GM19240 (cell line): ENCODE results near the gene PAWR.
"Not testable (repeated sequence)": the region's sequence is repeated elsewhere in the genome, so short reads cannot be mapped to it uniquely, and the experiment has no call there.

Source experiments
- DNase-seq: peaks from one replicate; pipeline ENCODE4 v3.0.0; 2011; ENCODE audit warnings: low spot score; ENCODE audit not compliant: insufficient read length

PAWR gene

GRCh38 chr12:79595273-79595672, 95.5 kb downstream of the PAWR start:
- DNase-seq = no peak

- DNase-seq = no peak
Observed at GRCh38 chr12:79592865-79593264, 97.9 kb downstream of the PAWR start.

DNA sequence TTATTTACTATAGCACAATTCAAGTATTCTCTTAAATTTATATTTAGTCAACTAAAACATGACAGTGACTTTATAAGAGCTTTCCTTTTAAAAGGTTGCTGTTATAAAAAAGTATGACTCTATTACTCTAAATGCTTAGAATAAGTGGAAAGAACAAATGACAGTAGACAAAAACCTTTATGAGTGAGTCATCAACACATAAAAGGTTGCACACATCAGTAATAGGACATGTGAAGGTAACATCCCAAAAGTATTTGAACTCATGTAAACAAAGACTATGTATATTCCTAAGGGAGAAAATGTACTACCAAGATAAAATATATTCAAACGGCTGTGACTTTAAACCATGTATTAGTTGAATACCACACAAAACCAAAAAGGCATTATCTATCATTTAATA, 98.8 kb downstream of the PAWR start:
- DNase-seq = no peak

GRCh38 chr12:79590751-79591150, 100.0 kb downstream of the PAWR start:
- no peak for DNase-seq

DNA sequence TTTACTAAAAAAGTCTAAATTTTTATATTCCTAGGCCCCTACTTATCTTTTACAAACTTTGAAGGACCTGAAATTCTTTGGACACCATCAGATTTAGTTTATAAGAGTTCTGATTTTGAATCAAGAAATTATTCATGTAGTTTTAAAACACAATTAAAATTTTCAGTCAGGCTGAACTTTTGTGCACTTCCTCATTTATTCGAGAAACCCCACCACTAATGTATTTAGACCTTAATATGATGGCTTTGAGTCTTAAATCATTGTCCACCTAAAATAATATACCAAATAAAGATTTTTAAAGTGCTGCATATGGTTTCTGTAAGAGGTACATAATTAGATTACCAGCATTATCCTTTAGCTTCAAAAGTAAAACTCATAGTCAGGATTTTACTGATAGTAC, 103.4 kb downstream of the PAWR start:
- no peak for DNase-seq

DNA sequence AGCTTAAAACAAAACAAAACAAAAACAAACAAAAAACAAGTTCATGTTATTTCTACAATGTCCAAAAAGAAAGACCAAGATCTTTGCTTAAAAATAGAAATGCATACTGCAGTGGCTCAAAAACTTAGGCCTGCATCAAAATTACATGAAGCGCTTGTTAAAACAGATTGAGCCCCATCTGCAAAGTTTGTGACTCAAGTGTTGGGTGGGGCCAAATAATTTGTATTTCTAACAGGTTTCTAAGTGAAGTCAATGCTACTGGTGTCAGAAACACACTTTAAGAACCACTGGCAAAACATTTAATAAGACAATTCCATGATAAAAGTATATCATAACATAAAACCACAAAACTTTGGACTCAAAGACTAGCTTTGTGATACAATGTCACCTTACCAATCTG, 105.6 kb downstream of the PAWR start:
- no peak for DNase-seq

DNA sequence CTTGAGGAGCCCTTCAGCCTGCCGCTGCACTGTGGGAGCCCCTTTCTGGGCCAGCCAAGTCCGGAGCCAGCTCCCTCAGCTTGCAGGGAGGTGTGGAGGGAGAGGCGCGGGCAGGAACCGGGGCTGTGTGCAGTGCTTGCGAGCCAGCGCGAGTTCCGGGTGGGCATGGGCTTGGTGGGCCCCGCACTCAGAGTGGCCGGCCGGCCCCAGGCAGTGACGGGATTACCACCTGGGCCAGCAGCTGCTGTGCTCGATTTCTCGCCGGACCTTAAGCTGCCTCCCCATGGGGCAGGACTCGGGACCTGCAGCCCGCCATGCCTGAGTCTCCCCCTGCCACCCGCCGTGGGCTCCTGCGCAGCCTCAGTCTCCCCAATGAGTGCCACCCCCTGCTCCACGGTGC, 116.9 kb downstream of the PAWR start:
- no peak for DNase-seq

DNA sequence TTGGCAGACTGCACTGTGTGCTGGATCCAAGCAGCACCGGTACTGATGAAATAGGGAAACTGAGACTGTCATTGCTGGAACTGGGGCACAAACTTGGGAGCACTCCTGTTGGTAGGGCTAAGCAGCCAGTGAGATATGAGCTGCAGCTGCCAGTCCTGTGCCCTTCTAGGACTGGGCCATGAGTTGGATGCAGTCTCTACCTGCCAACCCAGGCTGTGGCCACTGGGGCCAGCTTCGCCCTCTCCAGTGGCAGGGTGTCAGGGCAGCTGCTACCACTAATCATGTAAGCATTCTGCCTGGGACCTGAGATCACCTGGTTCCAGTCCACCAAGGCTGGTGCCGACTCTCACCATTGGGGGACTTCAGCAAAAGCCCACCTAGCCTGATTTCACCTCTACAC, 121.1 kb downstream of the PAWR start:
- DNase-seq = no peak

DNA sequence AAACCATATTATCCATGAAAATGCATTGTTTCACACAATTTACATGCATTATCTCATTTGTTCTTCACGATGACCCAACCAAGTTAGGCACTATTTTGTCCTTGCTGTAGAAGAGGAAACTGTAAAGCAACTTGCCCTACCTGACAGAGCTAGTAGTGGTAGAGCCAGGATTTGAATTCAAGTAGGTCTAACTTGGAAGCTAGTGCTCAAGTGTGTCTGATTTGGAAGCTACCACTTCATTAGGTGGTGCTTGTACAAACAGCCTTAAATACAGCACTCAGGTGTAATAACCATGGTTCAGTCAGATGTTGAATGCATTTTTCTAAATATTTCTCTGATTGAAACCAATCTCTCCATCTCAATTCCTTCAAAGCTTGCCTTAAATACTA, 123.6 kb downstream of the PAWR start:
- DNase-seq = no peak

DNA sequence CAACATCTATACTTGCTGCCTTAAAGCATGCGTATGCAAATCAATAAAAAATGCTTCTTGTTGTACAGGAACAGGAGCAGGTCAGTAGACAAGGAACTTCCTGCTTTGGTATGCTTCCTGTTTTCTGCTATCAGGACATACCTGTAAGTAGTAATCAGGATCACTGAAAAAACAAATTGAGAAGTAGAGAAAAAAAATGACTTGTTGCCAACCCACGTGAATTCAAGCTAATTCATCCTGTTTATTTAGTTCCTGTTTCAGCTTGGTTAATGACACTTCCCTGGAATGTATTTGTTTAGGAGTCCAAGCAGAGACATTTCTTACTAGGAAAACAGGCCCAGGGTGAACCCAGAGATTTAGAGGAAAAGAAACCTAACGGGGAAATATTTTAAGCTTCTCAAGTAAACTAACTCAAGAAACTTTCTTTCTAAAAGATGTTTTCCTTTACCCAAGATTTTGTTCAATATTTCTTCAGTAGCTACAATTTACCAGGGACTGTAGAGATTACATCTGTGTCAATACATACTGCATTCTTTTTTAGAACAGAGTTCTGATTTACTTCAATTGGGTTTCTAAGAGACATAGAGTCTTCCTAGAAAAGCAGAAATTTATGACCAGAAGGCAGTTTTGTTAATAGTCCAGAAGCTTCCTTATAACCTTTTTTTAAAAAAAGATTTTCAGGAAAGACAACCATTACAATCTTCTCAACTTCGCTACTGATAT, 124.2 kb downstream of the PAWR start:
- DNase-seq = no peak

DNA sequence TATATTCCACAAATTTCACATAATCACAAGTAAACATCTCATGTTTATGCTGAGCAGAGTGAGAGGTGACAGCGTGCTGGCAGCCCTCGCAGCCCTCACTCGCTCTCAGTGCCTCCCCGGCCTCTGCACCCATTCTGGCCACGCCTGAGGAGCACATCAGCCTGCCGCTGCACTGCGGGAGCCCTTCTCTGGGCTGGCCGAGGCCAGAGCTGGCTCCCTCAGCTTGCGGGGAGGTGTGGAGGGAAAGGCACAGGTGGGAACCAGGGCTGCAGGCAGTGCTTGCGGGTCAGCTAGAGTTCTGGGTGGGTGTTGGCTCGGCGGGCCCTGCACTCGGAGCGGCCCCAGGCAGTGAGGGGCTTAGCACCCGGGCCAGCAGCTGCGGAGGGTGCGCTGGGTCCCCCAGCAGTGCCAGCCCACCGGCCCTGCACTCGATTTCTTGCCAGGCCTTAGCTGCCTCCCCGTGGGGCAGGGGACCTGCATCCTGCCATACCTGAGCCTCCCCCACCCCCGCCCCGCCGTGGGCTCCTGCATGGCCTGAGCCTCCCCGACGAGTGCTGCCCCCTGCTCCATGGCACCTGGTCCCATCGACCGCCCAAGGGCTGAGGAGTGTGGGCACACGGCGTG, 125.9 kb downstream of the PAWR start:
- not testable (repeated sequence) for DNase-seq

- no peak for DNase-seq
Observed at GRCh38 chr12:79563021-79563740, 127.6 kb downstream of the PAWR start.

- DNase-seq = no peak
Observed at GRCh38 chr12:79561401-79562132, 129.2 kb downstream of the PAWR start.

DNA sequence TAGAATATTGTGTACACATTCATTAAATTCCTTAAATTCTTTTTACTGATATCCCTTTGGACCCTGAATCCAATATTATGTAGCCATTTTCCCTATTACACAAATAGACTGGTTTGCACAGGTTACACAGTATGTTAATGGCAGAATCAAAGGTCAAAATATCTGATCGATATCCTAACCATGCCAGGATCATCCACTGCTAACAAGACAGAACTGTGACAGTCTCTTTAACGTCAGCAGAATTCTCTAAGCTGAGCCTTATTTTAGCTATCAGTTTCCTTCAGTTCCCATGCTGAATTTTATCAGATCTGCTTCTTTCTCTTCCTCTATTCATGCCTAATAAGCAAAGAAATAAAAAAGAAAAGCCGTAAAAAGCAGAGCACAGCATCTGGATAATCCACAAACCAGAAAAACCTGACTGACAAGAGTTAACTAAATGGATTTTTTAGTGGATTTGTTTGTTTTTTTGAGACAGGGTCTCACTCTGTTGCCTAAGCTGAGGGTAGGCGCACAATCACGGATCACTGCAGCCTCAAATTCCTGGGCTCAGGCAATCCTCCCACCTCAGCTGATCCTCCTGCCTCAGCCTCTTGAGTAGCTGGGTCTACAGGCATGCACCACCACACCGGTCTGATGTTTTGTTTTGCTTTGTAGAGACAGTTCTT, 130.4 kb downstream of the PAWR start:
- DNase-seq = no peak

DNA sequence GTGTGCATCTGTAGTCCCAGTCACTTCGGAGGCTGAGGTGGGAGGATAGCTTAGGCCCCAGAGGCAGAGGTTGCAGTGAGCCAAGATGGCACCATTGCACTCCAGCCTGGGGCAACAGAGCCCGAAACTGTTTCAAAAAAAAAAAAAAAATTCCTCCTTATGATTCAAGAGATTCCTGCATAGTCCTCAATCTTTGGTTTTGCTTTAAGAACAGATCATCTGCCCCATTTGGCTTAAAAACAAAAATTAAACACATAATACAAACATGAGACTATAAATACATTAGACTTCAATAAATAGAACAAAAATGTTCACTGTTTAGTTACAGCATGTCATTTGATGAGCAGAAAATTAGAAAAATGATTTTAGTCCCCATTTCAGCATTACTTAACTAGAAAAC, 131.2 kb downstream of the PAWR start:
- DNase-seq = no peak

- DNase-seq = no peak
Observed at GRCh38 chr12:79558924-79559469, 131.8 kb downstream of the PAWR start.

DNA sequence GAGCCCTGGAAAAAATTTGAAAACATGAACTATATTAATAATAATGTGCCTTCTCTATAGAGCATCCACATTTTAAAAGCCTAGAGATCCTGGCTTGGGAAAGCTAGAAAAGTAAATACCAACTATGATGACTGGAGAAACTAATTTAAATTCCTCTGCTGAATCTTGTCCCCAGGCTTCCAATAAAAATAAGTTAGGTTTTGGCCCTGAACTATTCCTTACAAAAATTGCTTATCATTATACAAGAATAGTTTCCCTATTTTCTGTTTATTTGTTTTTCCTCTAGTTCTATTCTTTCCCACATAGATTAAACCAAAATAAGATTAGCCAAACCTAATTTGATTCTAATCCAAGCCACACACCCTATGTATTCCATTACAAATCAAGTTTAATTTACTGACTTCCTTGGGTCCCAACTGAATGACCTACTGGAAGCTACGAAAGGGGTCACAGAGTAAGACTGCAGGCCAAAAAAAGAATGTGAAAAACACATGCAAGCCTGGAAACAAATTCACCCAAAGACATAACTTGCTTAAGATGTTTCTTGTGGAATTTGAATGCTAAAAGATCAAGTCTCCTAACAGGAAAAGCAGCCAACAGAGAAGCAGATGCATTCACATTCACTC, 133.0 kb downstream of the PAWR start:
- no peak for DNase-seq

DNA sequence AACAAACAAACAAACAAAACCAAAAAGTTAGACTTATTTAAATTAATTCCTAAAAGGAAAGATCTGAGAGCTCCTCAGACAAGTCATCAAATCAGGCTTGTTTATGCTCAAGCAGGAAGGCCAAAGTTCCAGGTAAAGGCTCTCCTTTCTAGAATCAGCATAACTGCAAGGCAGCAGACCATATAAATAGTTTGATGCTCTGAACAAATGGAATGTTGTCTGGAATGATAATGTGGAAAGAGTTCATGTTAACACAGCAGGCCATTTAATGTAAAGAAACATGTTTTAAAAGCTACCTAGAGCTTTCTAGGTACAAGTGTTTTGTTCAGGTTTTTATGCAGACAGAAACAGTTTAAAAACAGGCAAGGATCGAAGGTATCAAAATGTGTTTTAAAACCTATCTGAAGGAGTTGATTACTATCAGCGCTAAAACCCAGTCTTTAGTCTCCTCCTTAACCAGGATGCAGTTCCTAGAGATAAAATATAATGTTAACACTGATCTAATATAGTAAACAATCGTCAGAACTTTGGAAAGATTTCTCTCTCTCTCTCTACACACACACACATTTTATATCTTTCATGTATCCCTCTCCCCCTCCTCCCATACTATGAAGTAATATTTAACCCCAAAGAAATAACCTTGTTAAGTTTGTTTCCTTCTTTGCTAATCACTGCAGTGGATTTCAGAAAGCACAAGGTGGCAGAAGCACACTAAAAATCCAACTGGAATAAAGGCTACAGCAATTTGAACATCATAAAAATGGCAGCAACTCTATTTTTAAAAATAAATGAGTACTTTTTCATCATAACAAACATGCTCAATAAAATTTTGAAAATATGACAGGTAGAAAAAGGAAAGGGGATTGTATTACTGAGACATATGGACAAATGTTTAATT, 135.5 kb downstream of the PAWR start:
- DNase-seq = no peak

GRCh38 chr12:79553863-79554574, 136.7 kb downstream of the PAWR start:
- no peak for DNase-seq
